GM12801 (cell line): ENCODE measurements around the gene ABCC2.

Experiments used
- CTCF ChIP-seq: IDR thresholded peaks from one replicate; pipeline ENCODE4 v1.5.1; 2011; ENCODE audit warnings: control low read depth; ENCODE audit not compliant: insufficient read length; ENCODE audit errors: extremely low read depth

Gene ABCC2

GRCh38 chr10:99874341-99875085, 92.1 kb downstream of the ABCC2 start:
- TF ChIP-seq CTCF, result no peak

DNA sequence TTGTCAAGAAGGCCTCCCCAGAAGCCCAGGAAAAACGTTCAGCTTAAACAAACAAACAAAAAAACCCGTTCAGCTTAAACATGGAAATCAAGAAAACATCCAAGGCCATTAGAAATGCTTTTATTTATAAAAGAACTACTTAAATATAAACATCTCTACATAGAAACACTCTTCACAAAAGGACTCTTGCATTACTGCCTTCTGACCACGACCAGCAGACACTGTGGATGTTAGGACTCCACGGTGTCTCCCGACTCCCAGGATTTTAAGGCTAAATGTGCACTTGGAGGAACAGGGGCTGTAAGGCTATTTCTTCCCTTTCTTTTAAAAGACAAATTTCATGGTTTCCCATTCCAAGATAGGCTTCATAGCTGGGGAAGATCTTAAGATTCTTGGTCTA, 93.0 kb downstream of the ABCC2 start:
- no peak for TF ChIP-seq CTCF

DNA sequence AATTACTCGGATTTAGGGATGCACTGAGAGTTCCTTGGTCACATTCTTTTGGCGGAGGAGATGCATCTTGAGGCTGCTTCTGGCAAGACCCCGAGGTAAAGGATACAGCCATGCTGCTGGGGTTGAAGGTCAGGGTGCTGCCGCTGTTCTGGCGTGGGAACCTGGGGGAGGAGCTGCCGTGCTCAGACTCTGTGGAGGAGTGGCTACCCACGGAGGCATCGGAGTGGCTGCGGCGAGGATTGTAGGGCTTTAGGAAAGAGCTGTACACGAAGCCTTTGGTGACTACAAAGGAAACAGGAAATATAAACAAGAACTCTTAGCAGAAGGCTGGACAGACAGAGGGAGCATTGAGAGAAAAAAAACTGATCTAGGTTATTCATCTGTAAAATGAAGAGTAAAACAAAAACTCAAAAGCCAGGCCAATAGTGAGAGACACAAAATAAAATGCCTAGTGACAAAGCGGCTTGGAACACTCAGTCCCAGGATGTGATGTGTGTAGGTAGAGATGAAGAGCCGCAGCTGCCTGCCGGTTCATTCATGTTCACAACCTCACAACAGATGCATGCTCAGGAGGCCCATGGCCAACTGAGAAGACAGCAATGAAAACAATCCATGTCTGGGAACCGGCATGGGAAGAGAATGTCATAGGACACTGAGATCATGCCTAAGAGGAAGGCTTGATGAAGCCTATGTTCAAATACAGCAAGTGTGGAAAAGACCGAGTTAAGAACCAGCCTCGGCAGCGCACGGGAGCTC, 97.8 kb downstream of the ABCC2 start:
- TF ChIP-seq CTCF, result no peak

GRCh38 chr10:99881371-99881770, 98.9 kb downstream of the ABCC2 start:
- TF ChIP-seq CTCF, result no peak

DNA sequence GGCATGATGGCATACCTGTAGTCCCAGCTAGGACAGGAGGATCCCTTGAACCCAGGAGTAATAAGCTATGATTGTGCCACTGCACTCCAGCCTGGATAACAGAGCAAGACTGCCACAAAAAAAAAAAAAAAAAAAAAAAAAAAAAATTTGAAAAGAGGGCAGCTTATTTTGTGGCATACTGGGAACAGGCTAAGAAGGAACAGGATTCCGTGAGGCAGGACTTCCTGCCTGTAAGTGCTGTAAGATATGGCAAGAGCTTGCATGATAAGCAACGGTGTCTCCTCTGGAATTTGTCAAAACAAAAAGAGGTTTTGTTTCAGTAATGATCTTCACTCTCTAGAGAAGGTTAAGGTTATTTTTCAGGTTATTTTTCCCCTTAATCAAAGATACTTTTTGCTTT, 101.1 kb downstream of the ABCC2 start:
- no peak for TF ChIP-seq CTCF

DNA sequence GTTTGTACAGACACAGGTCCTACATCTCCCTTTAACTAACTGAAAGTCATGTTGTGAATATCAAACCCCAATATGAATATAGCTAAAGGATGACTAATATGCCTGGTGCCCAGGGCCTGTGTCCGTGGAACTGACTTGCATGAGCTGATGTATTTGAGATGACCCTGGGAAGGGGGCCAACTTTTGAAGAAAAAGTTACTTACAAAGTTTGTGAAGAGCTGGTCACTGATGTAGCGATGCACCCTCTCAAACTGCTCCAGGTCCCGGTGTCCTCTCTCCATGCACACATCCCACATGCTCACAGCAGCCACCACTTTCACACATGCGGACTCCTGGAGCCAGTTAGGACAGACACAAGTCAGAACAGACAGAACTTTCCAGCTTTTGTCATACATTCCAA, 106.2 kb downstream of the ABCC2 start:
- TF ChIP-seq CTCF, result no peak

DNA sequence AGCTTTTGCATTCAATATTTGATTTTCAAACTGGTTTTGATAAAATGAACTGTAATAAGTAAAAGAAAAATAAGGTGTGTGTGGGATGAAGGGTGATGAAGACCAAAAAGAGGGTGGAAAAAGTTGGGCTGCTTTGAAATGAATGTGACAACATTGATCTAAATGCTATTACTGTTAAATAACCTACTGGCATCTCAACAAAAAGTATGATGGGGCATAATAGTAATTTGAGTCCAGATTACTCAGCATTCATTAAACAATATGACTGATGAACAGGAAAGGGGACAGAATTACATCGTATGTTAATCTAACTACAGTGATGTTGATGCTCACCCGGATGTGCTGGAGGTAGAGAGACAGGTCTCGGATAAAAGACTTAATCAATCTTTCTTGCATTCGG, 112.2 kb downstream of the ABCC2 start:
- TF ChIP-seq CTCF, result no peak
